ENCODE results near the gene ITGA1.

- TF ChIP-seq CTCF (IDR thresholded peaks at IDR 0.05) (no peak), POLR2A (IDR thresholded peaks at IDR 0.05) (no peak), POLR2AphosphoS5 (IDR thresholded peaks at IDR 0.05; ENCODE audit: insufficient read depth in 1 of 2, low read depth in 1 of 2) (no peak)
Observed at GRCh38 chr5:52802272-52802973, 14.7 kb downstream of the ITGA1 start.

Measured in vagina (tissue), 2 donors.